ENCODE results near the gene YBX1. TPM values are rescaled to one million over a fixed set of nuclear protein-coding genes. Genes with fewer than 3 reads are reported as not detected.
"Not testable (repeated sequence)": the region's sequence is repeated elsewhere in the genome, so short reads cannot be mapped to it uniquely, and the experiment has no call there.

Gene YBX1
- total and polyA plus RNA-seq, 2 donors (not counting 1 experiment from before 2014, with no cell fraction given) = 164 to 345 TPM

DNA sequence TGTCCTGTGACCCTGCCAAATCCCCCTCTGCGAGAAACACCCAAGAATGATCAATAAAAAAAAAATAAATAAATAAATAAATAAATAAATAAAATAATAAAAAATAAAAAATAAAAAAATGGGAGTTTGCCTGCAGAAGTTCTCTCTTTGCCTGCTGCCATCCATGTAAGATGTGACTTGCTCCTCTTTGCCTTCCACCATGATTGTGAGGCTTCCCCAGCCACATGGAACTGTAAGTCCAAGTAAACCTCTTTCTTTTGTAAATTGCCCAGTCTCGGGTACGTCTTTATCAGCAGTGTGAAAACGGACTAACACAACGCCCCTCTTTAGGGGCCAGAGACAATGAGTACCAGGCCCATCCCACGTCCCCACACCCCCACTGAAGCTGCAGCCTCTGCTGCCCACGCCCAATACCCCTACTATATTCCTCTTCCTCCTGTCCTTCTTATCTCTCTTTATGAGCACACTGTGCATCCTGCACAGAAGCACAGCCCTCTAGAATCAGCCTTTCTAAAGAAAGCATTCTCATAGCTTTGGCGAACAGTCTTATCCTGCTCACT lies 69.4 kb downstream of the YBX1 start:
- H3K27ac Mint-ChIP-seq; H3K4me2 ChIP-seq (replicated peaks; ENCODE audit: low read depth, low read length, poor library complexity, severe bottlenecking); H3K27me3 ChIP-seq (replicated peaks in 1 of 4; ENCODE audit: control extremely low read depth in 1 of 4, control insufficient read depth in 3 of 4, insufficient read depth in 4 of 4, low read length in 3 of 4); H3K4me3 Mint-ChIP-seq; H3K79me2 ChIP-seq (ENCODE audit: control insufficient read depth, insufficient read depth, low read length); H3K9me3 ChIP-seq (ENCODE audit: control extremely low read depth in 1 of 3, control insufficient read depth in 2 of 3, insufficient read depth in 1 of 3, low read length in 2 of 3); H3K4me1 Mint-ChIP-seq; DNase-seq; intact Hi-C loops (cut with micrococcal nuclease); POLR2A ChIA-PET; ATAC-seq (ENCODE audit: low read depth); H3K27me3 Mint-ChIP-seq; H3K9ac ChIP-seq (ENCODE audit: low read length); H4K20me1 ChIP-seq (ENCODE audit: control insufficient read depth, insufficient read depth, low read length, poor library complexity, severe bottlenecking); H3K4me1 ChIP-seq (ENCODE audit: control insufficient read depth in 2 of 2, insufficient read depth in 2 of 2, low read length in 2 of 2); H3K9me3 Mint-ChIP-seq (ENCODE audit: insufficient read depth); H3K27ac ChIP-seq (ENCODE audit: low read length in 2 of 2); H2AFZ ChIP-seq (ENCODE audit: insufficient read depth, low read depth, low read length, poor library complexity, severe bottlenecking); H3K4me3 ChIP-seq (ENCODE audit: control extremely low read depth in 1 of 5, extremely low read depth in 1 of 5, insufficient read depth in 1 of 5, low read depth in 2 of 5, low read length in 4 of 5): not testable (repeated sequence)
- peaks cover 27 to 67% of the 10 kb centered on the region in 2 experiments for H3K36me3 ChIP-seq (replicated peaks in 1 of 2; ENCODE audit: control extremely low read depth in 1 of 2, control insufficient read depth in 1 of 2, extremely low read depth in 1 of 2, insufficient read depth in 2 of 2, low read length in 1 of 2)
- CTCF ChIA-PET = interaction anchor here (1.0 to 1.5 kb wide), 3 partner anchors 12 to 322 kb away, joined by 3 to 4 read pairs (median 3); no protein-coding TSS in a partner anchor
- 98% methylated on average over 7 of the region's 8 CpGs for WGBS (ENCODE audit: insufficient coverage)

DNA sequence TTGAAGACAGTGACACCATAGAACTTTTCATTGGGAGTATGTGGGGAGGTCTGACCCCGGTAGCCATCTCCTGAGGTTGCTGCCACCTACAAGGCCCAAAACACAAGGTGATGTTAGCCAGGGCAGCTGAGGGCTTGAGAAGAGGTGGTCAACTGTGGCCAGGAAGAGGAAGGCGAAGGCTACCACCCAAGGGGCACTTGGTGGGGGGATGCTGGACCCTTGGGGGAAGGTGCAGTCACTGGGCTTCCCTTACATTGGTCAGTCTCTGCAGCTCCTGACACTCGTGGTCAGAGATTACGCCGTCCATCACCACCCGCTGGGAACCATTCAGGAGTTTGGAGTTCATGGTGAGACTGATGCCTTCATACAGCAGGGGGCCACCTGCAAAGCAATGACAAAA lies 70.1 kb downstream of the YBX1 start:
- Histone ChIP-seq H3K36me3 (replicated peaks in 1 of 2; ENCODE audit: control extremely low read depth in 1 of 2, control insufficient read depth in 1 of 2, extremely low read depth in 1 of 2, insufficient read depth in 2 of 2, low read length in 1 of 2) (peaks cover 27 to 65% of the 10 kb centered on the region in 2 experiments), H3K27me3 (replicated peaks in 1 of 4; ENCODE audit: control extremely low read depth in 1 of 4, control insufficient read depth in 3 of 4, insufficient read depth in 4 of 4, low read length in 3 of 4) (no peaks in the 10 kb centered on the region), H3K9me3 (ENCODE audit: control extremely low read depth in 1 of 3, control insufficient read depth in 2 of 3, insufficient read depth in 1 of 3, low read length in 2 of 3) (peaks cover 0 to 3% (median 0%) of the 10 kb centered on the region in 3 donors), H3K4me2 (replicated peaks; ENCODE audit: low read depth, low read length, poor library complexity, severe bottlenecking) (no peak overlapping the region), H4K20me1 (ENCODE audit: control insufficient read depth, insufficient read depth, low read length, poor library complexity, severe bottlenecking) (no peaks in the 10 kb centered on the region), H3K79me2 (ENCODE audit: control insufficient read depth, insufficient read depth, low read length) (no peaks in the 10 kb centered on the region), H2AFZ (ENCODE audit: insufficient read depth, low read depth, low read length, poor library complexity, severe bottlenecking) (no peak overlapping the region), H3K27ac (ENCODE audit: low read length in 2 of 2) (no peak overlapping the region), H3K4me3 (ENCODE audit: control extremely low read depth in 1 of 5, extremely low read depth in 1 of 5, insufficient read depth in 1 of 5, low read depth in 2 of 5, low read length in 4 of 5) (no peak overlapping the region), H3K9ac (ENCODE audit: low read length) (no peak overlapping the region), H3K4me1 (ENCODE audit: control insufficient read depth in 2 of 2, insufficient read depth in 2 of 2, low read length in 2 of 2) (no peaks in the 10 kb centered on the region)
- TF ChIP-seq EZH2 (IDR thresholded peaks at IDR 0.05; ENCODE audit: borderline replicate concordance, insufficient read depth, low read depth, low read length, poor library complexity, severe bottlenecking) = no peak
- TF ChIP-seq, protein P1, sequence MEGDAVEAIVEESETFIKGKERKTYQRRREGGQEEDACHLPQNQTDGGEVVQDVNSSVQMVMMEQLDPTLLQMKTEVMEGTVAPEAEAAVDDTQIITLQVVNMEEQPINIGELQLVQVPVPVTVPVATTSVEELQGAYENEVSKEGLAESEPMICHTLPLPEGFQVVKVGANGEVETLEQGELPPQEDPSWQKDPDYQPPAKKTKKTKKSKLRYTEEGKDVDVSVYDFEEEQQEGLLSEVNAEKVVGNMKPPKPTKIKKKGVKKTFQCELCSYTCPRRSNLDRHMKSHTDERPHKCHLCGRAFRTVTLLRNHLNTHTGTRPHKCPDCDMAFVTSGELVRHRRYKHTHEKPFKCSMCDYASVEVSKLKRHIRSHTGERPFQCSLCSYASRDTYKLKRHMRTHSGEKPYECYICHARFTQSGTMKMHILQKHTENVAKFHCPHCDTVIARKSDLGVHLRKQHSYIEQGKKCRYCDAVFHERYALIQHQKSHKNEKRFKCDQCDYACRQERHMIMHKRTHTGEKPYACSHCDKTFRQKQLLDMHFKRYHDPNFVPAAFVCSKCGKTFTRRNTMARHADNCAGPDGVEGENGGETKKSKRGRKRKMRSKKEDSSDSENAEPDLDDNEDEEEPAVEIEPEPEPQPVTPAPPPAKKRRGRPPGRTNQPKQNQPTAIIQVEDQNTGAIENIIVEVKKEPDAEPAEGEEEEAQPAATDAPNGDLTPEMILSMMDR (IDR thresholded peaks at IDR 0.05) = no peak
- Mint-ChIP-seq H3K27me3 (no peaks in the 10 kb centered on the region), H3K27ac (no peak overlapping the region), H3K4me3 (no peak overlapping the region), H3K9me3 (ENCODE audit: insufficient read depth) (peaks cover 2% of the 10 kb centered on the region), H3K4me1 (peaks cover 4% of the 10 kb centered on the region)
- no peak for DNase-seq
- intact Hi-C loops (cut with micrococcal nuclease) = no loop called here
- ChIA-PET POLR2A (no interaction called here), CTCF (interaction anchor here (0.9 to 1.5 kb wide), 4 partner anchors 11 to 322 kb away, joined by 3 to 4 read pairs (median 4); partner anchors contain the start of gene P3H1)
- no peak for ATAC-seq (ENCODE audit: low read depth)
- 95% methylated on average over 6 of the region's 6 CpGs for WGBS (ENCODE audit: insufficient coverage)

Data from B cell (primary cell).